GM19324 (cell line): Measurements from ENCODE around the gene CHCHD6.

Experiments
- ATAC-seq: cut with Tn5 transposase; IDR thresholded peaks from one replicate; pipeline ENCODE4 v1.9.1; 2021; ENCODE audit warnings: mild to moderate bottlenecking, moderate library complexity; ENCODE audit not compliant: unreplicated experiment, low FRiP score

The CHCHD6 gene

GRCh38 chr3:126699011-126699410, 5.0 kb upstream of the CHCHD6 start:
- no peak for ATAC-seq

GRCh38 chr3:126704494-126705214, 614 bp downstream of the CHCHD6 start:
- no peak for ATAC-seq

- no peak for ATAC-seq
Measured at GRCh38 chr3:126706631-126707030, 2.6 kb downstream of the CHCHD6 start.

GRCh38 chr3:126711121-126711760, 7.2 kb downstream of the CHCHD6 start:
- ATAC-seq: no peak

GRCh38 chr3:126713199-126713598, 9.2 kb downstream of the CHCHD6 start:
- no peak for ATAC-seq

- no peak for ATAC-seq
Measured at GRCh38 chr3:126714276-126714900, 10.3 kb downstream of the CHCHD6 start.

- ATAC-seq: no peak
Measured at GRCh38 chr3:126714921-126715320, 10.9 kb downstream of the CHCHD6 start.

- no peak for ATAC-seq
Measured at GRCh38 chr3:126715432-126715831, 11.4 kb downstream of the CHCHD6 start.

- no peak for ATAC-seq
Measured at GRCh38 chr3:126716057-126716456, 12.0 kb downstream of the CHCHD6 start.

GRCh38 chr3:126718561-126719445, 14.8 kb downstream of the CHCHD6 start:
- ATAC-seq: no peak

- no peak for ATAC-seq
Measured at GRCh38 chr3:126720596-126720995, 16.6 kb downstream of the CHCHD6 start.

GRCh38 chr3:126721246-126721645, 17.2 kb downstream of the CHCHD6 start:
- no peak for ATAC-seq

GRCh38 chr3:126723237-126723636, 19.2 kb downstream of the CHCHD6 start:
- no peak for ATAC-seq

- ATAC-seq: no peak
Measured at GRCh38 chr3:126723801-126724200, 19.8 kb downstream of the CHCHD6 start.

GRCh38 chr3:126728680-126729079, 24.6 kb downstream of the CHCHD6 start:
- no peak for ATAC-seq

GRCh38 chr3:126730376-126730775, 26.3 kb downstream of the CHCHD6 start:
- no peak for ATAC-seq

- no peak for ATAC-seq
Measured at GRCh38 chr3:126731044-126731443, 27.0 kb downstream of the CHCHD6 start.

GRCh38 chr3:126732281-126733060, 28.4 kb downstream of the CHCHD6 start:
- ATAC-seq: no peak

- ATAC-seq: no peak
Measured at GRCh38 chr3:126733061-126733430, 29.0 kb downstream of the CHCHD6 start.

GRCh38 chr3:126734106-126734723, 30.2 kb downstream of the CHCHD6 start:
- no peak for ATAC-seq
